CD4-positive, alpha-beta T cell (primary cell): ENCODE measurements around the gene RBM20. TPM values are rescaled to one million over a fixed set of nuclear protein-coding genes. Genes with fewer than 3 reads are reported as not detected.
"Not testable (repeated sequence)": the region's sequence is repeated elsewhere in the genome, so short reads cannot be mapped to it uniquely, and the experiment has no call there.

Source experiments
- ATAC-seq: fragments of 200-7000 bp; cut with Tn5 transposase; one replicate; pipeline ENCODE4 v1.10.0; 2022; ENCODE audit warnings: mild to moderate bottlenecking; ENCODE audit not compliant: poor library complexity
- CTCF ChIA-PET: fragments of 350-600 bp; sonication (Branson Sonifier 250); formaldehyde crosslinking; loops from one replicate; lab custom pipeline; 2021; ENCODE audit warnings: antibody characterized with exemption, inconsistent platforms; lab: Charles Lee
- POLR2A ChIA-PET: fragments of 350-600 bp; sonication (Branson Sonifier 250); formaldehyde crosslinking; loops from one replicate; lab custom pipeline; 2021; ENCODE audit warnings: antibody characterized with exemption, inconsistent platforms; lab: Charles Lee
- DNase-seq, 14 experiments: peaks; one replicate each; pipeline ENCODE4 v3.0.0-alpha.2; 2013 to 2020; ENCODE audit warnings: mixed read lengths in 2 of 14
- H3K27ac ChIP-seq, 2 donors: one replicate each; pipeline versions ENCODE4 v1.5.1 to v1.7.0; 2013; ENCODE audit warnings: low read length in 2 of 2, low read depth in 1 of 2, mild to moderate bottlenecking in 1 of 2
- H3K27me3 ChIP-seq, 2 experiments: 1 replicate in 1 of 2; 2 replicates in 1 of 2; pipeline versions ENCODE4 v1.6.1 to v1.7.0; 2013; ENCODE audit warnings: low read length in 2 of 2, control low read depth in 1 of 2, mild to moderate bottlenecking in 1 of 2, moderate library complexity in 1 of 2; ENCODE audit not compliant: insufficient read depth in 2 of 2, control insufficient read depth in 1 of 2
- H3K36me3 ChIP-seq: one replicate; pipeline ENCODE4 v1.6.1; 2013; ENCODE audit warnings: low read length, control low read depth; ENCODE audit not compliant: insufficient read depth
- H3K4me1 ChIP-seq: one replicate; pipeline ENCODE4 v1.6.1; 2013; ENCODE audit warnings: low read length, control low read depth; ENCODE audit not compliant: insufficient read depth
- H3K4me3 ChIP-seq: one replicate; pipeline ENCODE4 v1.5.1; 2013; ENCODE audit warnings: mild to moderate bottlenecking, low read length, moderate library complexity
- H3K9me3 ChIP-seq, 2 experiments: 1 replicate in 1 of 2; 2 replicates in 1 of 2; pipeline versions ENCODE4 v1.6.1 to v1.7.0; 2013; ENCODE audit warnings: low read length in 2 of 2, mild to moderate bottlenecking in 2 of 2, control low read depth in 1 of 2, moderate library complexity in 1 of 2; ENCODE audit not compliant: control insufficient read depth in 1 of 2, insufficient read depth in 1 of 2
- H3K27ac Mint-ChIP-seq: one replicate; pipeline ENCODE4 v1.8.0; 2020; ENCODE audit warnings: mixed read lengths
- H3K27me3 Mint-ChIP-seq: one replicate; pipeline ENCODE4 v1.8.0; 2021; ENCODE audit warnings: mixed read lengths
- H3K36me3 Mint-ChIP-seq: one replicate; pipeline ENCODE4 v1.8.0; 2021; ENCODE audit warnings: low read depth, mixed read lengths
- H3K4me1 Mint-ChIP-seq: one replicate; pipeline ENCODE4 v1.8.0; 2021; ENCODE audit warnings: low read depth, mixed read lengths
- H3K4me3 Mint-ChIP-seq: one replicate; pipeline ENCODE4 v1.8.0; 2020; ENCODE audit warnings: mild to moderate bottlenecking, mixed read lengths
- H3K9me3 Mint-ChIP-seq: one replicate; pipeline ENCODE4 v1.8.0; 2020; ENCODE audit warnings: mixed read lengths
- CTCF ChIP-seq: fragments of 200-600 bp; IDR thresholded peaks from one replicate; pipeline ENCODE4 v1.8.0; 2022; ENCODE audit warnings: antibody characterized with exemption, mild to moderate bottlenecking
- intact Hi-C, 2 experiments: fragments of 100-400 bp; cut with DNase I in 1 of 2; cut with micrococcal nuclease in 1 of 2; formaldehyde crosslinking; loops; one replicate each; pipeline versions ENCODE4 v1.15.1 to v1.9.0; 2023 to 2025; cut with DNase I, micrococcal nuclease
- total RNA-seq, 174 experiments: library from RNA in 2 of 174; stranded (reverse) in 2 of 174; gene quantifications; one replicate each; pipeline ENCODE4 v1.2.3 and lab custom pipeline; 2021 to 2026

RBM20 gene
- total RNA-seq, 2 experiments from 2014 or later, result 0.91 to 1.1 TPM

GRCh38 chr10:110725801-110726630 lies 81.9 kb downstream of the RBM20 start:
- no peaks in the 10 kb centered on the region for H3K9me3 ChIP-seq
- Mint-ChIP-seq H3K9me3 (no peaks in the 10 kb centered on the region), H3K36me3 (no peaks in the 10 kb centered on the region), H3K27ac (peak overlapping the region; percentile 79), H3K4me1 (peaks cover 53% of the 10 kb centered on the region), H3K27me3 (no peaks in the 10 kb centered on the region), H3K4me3 (no peak overlapping the region)
- ATAC-seq (no peak), DNase-seq (no peak)
- CTCF ChIA-PET, result no interaction called here
- no peak overlapping the region for H3K27ac ChIP-seq
- no peak for TF ChIP-seq CTCF
- H3K4me3 ChIP-seq, result no peak overlapping the region
- POLR2A ChIA-PET, result no interaction called here
- no peaks in the 10 kb centered on the region for H3K36me3 ChIP-seq
- H3K27me3 ChIP-seq, result no peaks in the 10 kb centered on the region
- peaks cover 32% of the 10 kb centered on the region for H3K4me1 ChIP-seq
- intact Hi-C loops, result loop anchor here in 1 of 2 experiments (10.0 kb wide), 1 partner anchor 349 kb away; the partner anchor contains the start of gene ADRA2A

- DNase-seq, H3K36me3 Mint-ChIP-seq, H3K27ac Mint-ChIP-seq, ATAC-seq, H3K9me3 ChIP-seq, CTCF ChIA-PET, H3K27me3 ChIP-seq, H3K4me3 ChIP-seq, H3K27ac ChIP-seq, H3K27me3 Mint-ChIP-seq, POLR2A ChIA-PET, H3K9me3 Mint-ChIP-seq, H3K36me3 ChIP-seq, H3K4me3 Mint-ChIP-seq: not testable (repeated sequence)
- H3K4me1 ChIP-seq, result peaks cover 32% of the 10 kb centered on the region
- intact Hi-C loops, result loop anchor here in 1 of 2 experiments (10.0 kb wide), 1 partner anchor 347 kb away; the partner anchor contains the start of gene ADRA2A
- H3K4me1 Mint-ChIP-seq, result peaks cover 43% of the 10 kb centered on the region
These were observed 83.6 kb downstream of the RBM20 start for GRCh38 chr10:110727785-110728184.

GRCh38 chr10:110730345-110731050 lies 86.4 kb downstream of the RBM20 start:
- Histone ChIP-seq H3K4me3 (no peak overlapping the region), H3K4me1 (peaks cover 14% of the 10 kb centered on the region), H3K36me3 (no peaks in the 10 kb centered on the region), H3K9me3 (no peaks in the 10 kb centered on the region), H3K27me3 (no peaks in the 10 kb centered on the region), H3K27ac (no peak overlapping the region)
- H3K4me1 Mint-ChIP-seq, result peaks cover 30% of the 10 kb centered on the region
- ChIA-PET POLR2A (no interaction called here), CTCF (no interaction called here)
- no peak for DNase-seq
- intact Hi-C loops, result no loop called here
- no peak overlapping the region for H3K27ac Mint-ChIP-seq
- H3K27me3 Mint-ChIP-seq, result peaks cover 6% of the 10 kb centered on the region
- no peak overlapping the region for H3K4me3 Mint-ChIP-seq
- ATAC-seq, result no peak
- no peaks in the 10 kb centered on the region for H3K9me3 Mint-ChIP-seq
- TF ChIP-seq CTCF, result no peak
- H3K36me3 Mint-ChIP-seq, result no peaks in the 10 kb centered on the region
